Endothelial cell (in vitro differentiated cells): ENCODE measurements around the gene EFCAB11. TPM values are rescaled to one million over a fixed set of nuclear protein-coding genes. Genes with fewer than 3 reads are reported as not detected.

Experiments
- DNase-seq: peaks from one replicate; pipeline ENCODE4 v3.0.0; 2021; ENCODE audit warnings: low spot score
- H3K27ac Mint-ChIP-seq: one replicate; pipeline ENCODE4 v1.8.0; 2021; ENCODE audit warnings: mixed read lengths, inconsistent platforms; ENCODE audit not compliant: unreplicated experiment
- H3K27me3 Mint-ChIP-seq: one replicate; pipeline ENCODE4 v1.8.0; 2021; ENCODE audit warnings: mild to moderate bottlenecking, moderate library complexity, mixed read lengths, inconsistent platforms; ENCODE audit not compliant: unreplicated experiment
- H3K36me3 Mint-ChIP-seq: one replicate; pipeline ENCODE4 v1.8.0; 2021; ENCODE audit warnings: mild to moderate bottlenecking, low read depth, mixed read lengths, inconsistent platforms; ENCODE audit not compliant: unreplicated experiment
- H3K4me1 Mint-ChIP-seq: one replicate; pipeline ENCODE4 v1.8.0; 2021; ENCODE audit warnings: mild to moderate bottlenecking, mixed read lengths, inconsistent platforms; ENCODE audit not compliant: unreplicated experiment
- H3K4me3 Mint-ChIP-seq: one replicate; pipeline ENCODE4 v1.8.0; 2021; ENCODE audit warnings: mild to moderate bottlenecking, mixed read lengths, inconsistent platforms; ENCODE audit not compliant: unreplicated experiment
- H3K9me3 Mint-ChIP-seq: one replicate; pipeline ENCODE4 v1.8.0; 2021; ENCODE audit warnings: mixed read lengths, inconsistent platforms; ENCODE audit not compliant: unreplicated experiment
- CTCF ChIP-seq: fragments of 200-600 bp; sonication (generic); IDR thresholded peaks from one replicate; pipeline ENCODE4 v1.5.0; 2021; ENCODE audit warnings: antibody characterized with exemption; ENCODE audit not compliant: unreplicated experiment
- total RNA-seq: library from RNA; stranded (reverse); fragmentation: NEBNext Ultra II Directional; extraction: Animal tissue kit (Norgen Biotek cat#: 25700); gene quantifications from one replicate; pipeline ENCODE4 v1.2.1, GENCODE V29; 2021; ENCODE audit not compliant: unreplicated experiment

Gene EFCAB11
- total RNA-seq, 1 donor from 2014 or later: 15.2 TPM

- TF ChIP-seq CTCF: no peak
- no peak for DNase-seq
- Mint-ChIP-seq H3K4me1 (no peaks in the 10 kb centered on the region), H3K4me3 (no peak overlapping the region), H3K9me3 (no peaks in the 10 kb centered on the region), H3K36me3 (no peaks in the 10 kb centered on the region), H3K27me3 (no peaks in the 10 kb centered on the region), H3K27ac (no peak overlapping the region)
Measured at GRCh38 chr14:89908712-89909450, 45.6 kb downstream of the EFCAB11 start.

- TF ChIP-seq CTCF: no peak
- H3K27me3 Mint-ChIP-seq: no peaks in the 10 kb centered on the region
- no peaks in the 10 kb centered on the region for H3K9me3 Mint-ChIP-seq
- DNase-seq: no peak
- H3K4me3 Mint-ChIP-seq: no peak overlapping the region
- H3K36me3 Mint-ChIP-seq: no peaks in the 10 kb centered on the region
- H3K4me1 Mint-ChIP-seq: peaks cover 2% of the 10 kb centered on the region
- no peak overlapping the region for H3K27ac Mint-ChIP-seq
Measured at GRCh38 chr14:89907655-89908054, 46.9 kb downstream of the EFCAB11 start.

GRCh38 chr14:89906000-89906399 lies 48.5 kb downstream of the EFCAB11 start:
- no peak for DNase-seq
- no peaks in the 10 kb centered on the region for H3K9me3 Mint-ChIP-seq
- no peaks in the 10 kb centered on the region for H3K27me3 Mint-ChIP-seq
- peaks cover 2% of the 10 kb centered on the region for H3K4me1 Mint-ChIP-seq
- no peaks in the 10 kb centered on the region for H3K36me3 Mint-ChIP-seq
- no peak overlapping the region for H3K4me3 Mint-ChIP-seq
- TF ChIP-seq CTCF: no peak
- H3K27ac Mint-ChIP-seq: no peak overlapping the region

GRCh38 chr14:89903340-89903952 lies 51.1 kb downstream of the EFCAB11 start:
- Mint-ChIP-seq H3K9me3 (no peaks in the 10 kb centered on the region), H3K4me3 (no peak overlapping the region), H3K36me3 (no peaks in the 10 kb centered on the region), H3K27ac (no peak overlapping the region), H3K27me3 (no peaks in the 10 kb centered on the region), H3K4me1 (peaks cover 2% of the 10 kb centered on the region)
- no peak for DNase-seq
- no peak for TF ChIP-seq CTCF

GRCh38 chr14:89902881-89903280 lies 51.6 kb downstream of the EFCAB11 start:
- no peaks in the 10 kb centered on the region for H3K9me3 Mint-ChIP-seq
- no peak for TF ChIP-seq CTCF
- no peaks in the 10 kb centered on the region for H3K36me3 Mint-ChIP-seq
- H3K4me3 Mint-ChIP-seq: no peak overlapping the region
- H3K4me1 Mint-ChIP-seq: peaks cover 2% of the 10 kb centered on the region
- H3K27me3 Mint-ChIP-seq: no peaks in the 10 kb centered on the region
- H3K27ac Mint-ChIP-seq: no peak overlapping the region
- no peak for DNase-seq
